Testis (tissue), 3 donors: ENCODE data around the gene UBE2V1. TPM values are rescaled to one million over a fixed set of nuclear protein-coding genes. Genes with fewer than 3 reads are reported as not detected.

Source experiments
- DNase-seq: peaks from one replicate; pipeline ENCODE4 v3.0.0-alpha.2; 2019
- H3K27ac ChIP-seq, 2 donors: fragments of 200-600 bp; sonication (generic); one replicate each; pipeline ENCODE4 v1.5.1; 2019
- H3K27me3 ChIP-seq: fragments of 200-600 bp; sonication (generic); one replicate; pipeline ENCODE4 v1.5.1; 2019
- H3K36me3 ChIP-seq: fragments of 200-600 bp; sonication (generic); one replicate; pipeline ENCODE4 v1.5.1; 2017; ENCODE audit warnings: low read depth; ENCODE audit errors: missing control alignments
- H3K4me1 ChIP-seq: fragments of 200-600 bp; sonication (generic); one replicate; pipeline ENCODE4 v1.5.1; 2019
- H3K4me3 ChIP-seq, 2 donors: fragments of 200-600 bp; sonication (generic); one replicate each; pipeline ENCODE4 v1.5.1; 2017 to 2019
- H3K9me3 ChIP-seq: fragments of 200-600 bp; sonication (generic); one replicate; pipeline ENCODE4 v1.5.1; 2017
- POLR2A ChIP-seq: fragments of 450-650 bp; IDR thresholded peaks from one replicate; pipeline ENCODE4 v1.6.1; 2017; ENCODE audit warnings: antibody characterized with exemption, mild to moderate bottlenecking, moderate library complexity
- WGBS, 2 donors: methylation state at CpG; one replicate each; pipeline ENCODE4 v1.1.5; 2018; 5-methylcytosine and 5-hydroxymethylcytosine counted together
- intact Hi-C: fragments of 100-400 bp; cut with DNase I; formaldehyde crosslinking; loops from one replicate; pipeline ENCODE4 v1.15.1; 2023; ENCODE audit warnings: low total_unique reads
- polyA plus RNA-seq: library from polyadenylated mRNA; stranded (reverse); fragments of 350-450 nt; fragmentation: Illumina TruSeq; extraction: RNeasy Lipid Tissue Mini Kit (QIAGEN cat#74804); gene quantifications from one replicate; pipeline ENCODE4 v1.2.3, GENCODE V29; 2014; ENCODE audit warnings: low read depth, low replicate concordance; ENCODE audit not compliant: insufficient read depth
- total RNA-seq, 2 donors: library from RNA; depleted of rRNA; stranded (reverse); fragments of >200 nt; gene quantifications; one replicate each; pipeline ENCODE4 v1.2.3, GENCODE V29; 2016
- TF ChIP-seq, protein P1 (sequence below), 3 experiments: fragments of 450-650 bp in 2 of 3; fragments of 200-600 bp in 1 of 3; sonication (generic) in 1 of 3; IDR thresholded peaks; one replicate each; pipeline ENCODE4 v1.5.1; 2016 to 2019; ENCODE audit warnings: antibody characterized with exemption in 3 of 3, mild to moderate bottlenecking in 2 of 3, moderate library complexity in 1 of 3

The UBE2V1 gene
- total and polyA plus RNA-seq, 3 donors from 2014 or later, result 78.1 to 121 (median 80.5) TPM

DNA sequence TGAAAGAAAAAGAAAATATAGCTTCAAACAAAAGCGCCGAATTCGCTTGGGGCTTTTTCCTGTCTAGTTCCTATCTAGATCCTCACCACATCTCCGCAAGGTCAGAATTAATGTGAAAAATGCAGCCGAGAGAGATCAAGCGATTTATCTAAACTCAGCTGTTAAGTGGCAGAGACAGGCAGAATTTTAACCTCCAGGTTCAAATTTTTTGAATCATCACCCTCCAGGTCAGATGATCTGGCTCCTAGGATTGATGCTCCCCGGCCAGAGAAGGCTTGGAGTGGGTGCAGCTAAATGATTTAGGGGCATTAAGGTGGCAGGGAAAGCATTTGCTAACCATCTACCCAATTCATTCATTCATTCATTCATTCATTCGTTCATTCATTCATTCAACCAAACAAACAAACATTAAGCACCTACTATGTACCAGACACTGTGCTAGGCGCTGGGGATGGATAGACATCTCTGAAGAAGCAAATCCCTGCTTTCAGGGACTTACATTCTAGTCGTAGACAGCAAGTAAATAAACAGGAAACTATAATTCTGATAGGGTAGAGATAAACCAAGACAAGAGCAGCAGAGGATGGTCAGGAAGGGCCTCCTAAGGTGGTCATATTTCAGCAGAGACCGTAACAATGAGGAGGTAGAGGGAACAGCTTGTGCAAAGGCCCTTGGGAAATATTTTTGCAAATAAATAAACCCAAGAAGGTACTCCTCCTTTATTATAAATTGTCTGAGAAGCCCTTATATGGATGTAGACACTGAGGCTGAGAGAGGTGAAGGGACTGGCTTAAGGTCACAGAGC, 672 bp upstream of the UBE2V1 start:
- Histone ChIP-seq H3K36me3 (no peaks in the 10 kb centered on the region), H3K27ac (peak overlapping the region; percentile 90 to 98), H3K9me3 (no peaks in the 10 kb centered on the region), H3K4me1 (peaks cover 21% of the 10 kb centered on the region), H3K4me3 (peak overlapping the region; percentile 98 to 100), H3K27me3 (no peaks in the 10 kb centered on the region)
- intact Hi-C loops, result no loop called here
- TF ChIP-seq, protein P1, sequence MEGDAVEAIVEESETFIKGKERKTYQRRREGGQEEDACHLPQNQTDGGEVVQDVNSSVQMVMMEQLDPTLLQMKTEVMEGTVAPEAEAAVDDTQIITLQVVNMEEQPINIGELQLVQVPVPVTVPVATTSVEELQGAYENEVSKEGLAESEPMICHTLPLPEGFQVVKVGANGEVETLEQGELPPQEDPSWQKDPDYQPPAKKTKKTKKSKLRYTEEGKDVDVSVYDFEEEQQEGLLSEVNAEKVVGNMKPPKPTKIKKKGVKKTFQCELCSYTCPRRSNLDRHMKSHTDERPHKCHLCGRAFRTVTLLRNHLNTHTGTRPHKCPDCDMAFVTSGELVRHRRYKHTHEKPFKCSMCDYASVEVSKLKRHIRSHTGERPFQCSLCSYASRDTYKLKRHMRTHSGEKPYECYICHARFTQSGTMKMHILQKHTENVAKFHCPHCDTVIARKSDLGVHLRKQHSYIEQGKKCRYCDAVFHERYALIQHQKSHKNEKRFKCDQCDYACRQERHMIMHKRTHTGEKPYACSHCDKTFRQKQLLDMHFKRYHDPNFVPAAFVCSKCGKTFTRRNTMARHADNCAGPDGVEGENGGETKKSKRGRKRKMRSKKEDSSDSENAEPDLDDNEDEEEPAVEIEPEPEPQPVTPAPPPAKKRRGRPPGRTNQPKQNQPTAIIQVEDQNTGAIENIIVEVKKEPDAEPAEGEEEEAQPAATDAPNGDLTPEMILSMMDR (IDR thresholded peaks at IDR 0.05), result no peak
- TF ChIP-seq POLR2A, result no peak
- DNase-seq, result no peak
- 11 to 14% methylated on average over 11 of the region's 11 CpGs for WGBS, 2 donors

DNA sequence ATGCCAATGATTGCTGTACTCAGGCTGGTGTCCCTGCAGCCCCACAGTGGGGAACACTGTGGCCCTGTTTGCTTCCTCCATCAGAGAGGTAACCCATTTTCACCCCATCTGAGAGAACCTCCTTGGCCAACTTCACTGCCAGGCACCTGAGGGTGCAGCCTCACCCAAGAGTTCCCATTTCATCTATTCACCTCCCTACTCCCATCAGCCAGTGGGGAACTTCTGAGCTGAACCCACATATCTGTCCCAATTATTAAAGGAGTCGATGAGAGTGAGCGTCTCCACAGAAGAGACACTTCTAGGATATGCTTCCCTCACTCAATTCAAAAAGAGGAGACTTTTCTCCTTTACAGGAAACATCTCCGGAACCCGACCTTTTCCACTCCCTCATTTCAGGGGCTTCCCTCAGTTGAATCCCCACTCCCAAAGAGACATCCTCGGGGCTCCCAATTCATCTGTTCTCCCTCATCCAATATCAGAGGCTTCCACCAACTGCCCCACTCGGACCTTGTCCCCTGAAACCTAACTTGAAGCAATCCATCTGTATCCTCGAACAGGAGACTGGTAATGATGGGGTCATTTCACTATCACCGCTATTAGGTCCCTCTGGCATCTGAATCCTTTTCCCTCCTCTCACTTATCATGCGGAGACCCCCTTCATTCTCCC, 988 bp downstream of the UBE2V1 start:
- Histone ChIP-seq H3K4me3 (peak overlapping the region; percentile 98 to 100), H3K9me3 (no peaks in the 10 kb centered on the region), H3K27ac (peak overlapping the region; percentile 90 to 98), H3K4me1 (peaks cover 31% of the 10 kb centered on the region), H3K36me3 (no peaks in the 10 kb centered on the region), H3K27me3 (no peaks in the 10 kb centered on the region)
- 7 to 8% methylated on average over 9 of the region's 9 CpGs for WGBS, 2 donors
- no peak for TF ChIP-seq POLR2A
- TF ChIP-seq, protein P1 (IDR thresholded peaks at IDR 0.05), result no peak
- intact Hi-C loops, result no loop called here
- DNase-seq, result no peak

DNA sequence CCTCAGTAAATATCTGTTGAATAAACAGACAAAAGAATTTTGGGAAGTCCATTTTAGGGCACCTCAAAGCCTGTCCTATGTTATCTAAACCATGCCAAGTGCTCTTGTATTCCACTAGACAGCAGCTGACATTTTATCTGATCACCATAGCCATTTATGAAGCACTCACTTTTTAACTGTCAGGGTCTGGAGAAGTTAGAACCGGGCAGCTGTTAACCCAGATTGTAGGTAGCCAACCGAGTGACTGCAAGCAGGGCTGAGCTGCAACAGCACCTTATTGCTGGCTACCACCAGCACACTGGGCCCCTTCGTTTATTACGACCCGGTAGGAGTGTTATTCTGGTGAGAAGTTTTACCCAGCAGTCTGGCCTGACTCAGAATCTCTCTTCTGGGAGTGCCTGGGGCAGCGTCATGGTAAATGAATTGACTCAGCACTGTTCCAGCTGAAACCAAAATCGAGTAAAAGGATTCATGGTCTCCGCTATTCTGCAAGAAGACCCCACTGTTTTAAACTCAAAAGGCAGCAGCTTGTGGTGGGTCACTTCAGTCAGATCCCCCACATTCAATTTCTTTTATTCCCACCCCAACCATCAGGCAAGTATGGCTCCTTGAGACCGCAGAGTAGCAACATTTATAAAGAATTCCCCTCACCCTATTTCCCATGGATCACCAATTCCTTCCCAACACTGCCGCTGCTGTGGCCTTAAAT, 1.7 kb downstream of the UBE2V1 start:
- intact Hi-C loops, result no loop called here
- H3K27ac ChIP-seq, result no peak overlapping the region

DNA sequence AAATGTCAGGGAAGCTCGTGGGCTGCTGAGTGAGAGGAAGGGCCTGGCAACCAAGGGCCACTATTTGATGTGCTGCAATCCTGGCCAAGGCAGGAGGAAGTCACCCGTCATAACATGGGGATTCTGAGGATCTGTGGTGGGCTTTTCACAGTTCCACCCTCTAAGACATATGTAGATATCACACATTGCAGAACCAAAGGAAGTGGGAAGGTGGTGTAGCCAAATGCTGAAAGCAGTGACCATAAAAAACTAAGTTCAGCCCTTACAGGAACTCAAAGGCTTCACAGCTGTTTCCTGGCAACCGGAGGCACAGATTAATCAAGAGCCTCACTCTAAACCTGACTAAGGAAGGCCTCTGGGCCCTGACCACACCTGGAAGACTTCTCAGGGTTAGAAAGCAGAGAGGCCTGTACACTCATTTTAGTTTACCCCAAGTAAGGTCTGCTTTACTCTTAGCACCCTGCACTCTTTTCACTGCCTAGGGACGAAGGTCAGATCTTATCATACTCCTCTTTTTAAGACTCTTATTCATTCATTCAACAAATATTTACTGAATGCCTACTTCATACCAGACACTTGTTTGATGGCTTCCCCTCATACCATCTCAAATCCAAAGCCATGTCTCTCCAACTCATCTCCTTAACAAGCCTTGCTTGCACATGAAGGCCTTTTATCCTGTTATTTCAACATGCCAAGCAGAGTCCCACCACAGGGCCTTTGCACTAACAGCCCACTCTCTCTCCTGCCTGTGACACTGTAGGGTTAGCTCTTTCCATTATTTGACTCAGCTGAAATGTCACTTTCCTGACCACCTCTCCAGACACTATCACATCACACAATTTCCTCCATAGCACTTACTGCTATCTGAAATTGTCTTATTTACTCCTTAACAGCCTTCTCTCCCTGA, 2.6 kb downstream of the UBE2V1 start:
- no peak for DNase-seq
- no peak overlapping the region for H3K27ac ChIP-seq
- WGBS, 2 donors, result 63 to 70% methylated on average over 4 of the region's 4 CpGs
- H3K4me1 ChIP-seq, result peaks cover 31% of the 10 kb centered on the region
- intact Hi-C loops, result no loop called here
- H3K4me3 ChIP-seq, result no peak overlapping the region
- H3K36me3 ChIP-seq, result no peaks in the 10 kb centered on the region
- no peaks in the 10 kb centered on the region for H3K9me3 ChIP-seq
- no peak for TF ChIP-seq POLR2A
- TF ChIP-seq, protein P1 (IDR thresholded peaks at IDR 0.05), result no peak
- H3K27me3 ChIP-seq, result no peaks in the 10 kb centered on the region

More for the DNA sequence above, 1.7 kb downstream of the UBE2V1 start:
- H3K4me1 ChIP-seq, result peaks cover 31% of the 10 kb centered on the region
- H3K36me3 ChIP-seq, result no peaks in the 10 kb centered on the region
- WGBS, 2 donors, result 45 to 50% methylated on average over 10 of the region's 10 CpGs
- no peaks in the 10 kb centered on the region for H3K27me3 ChIP-seq
- no peak for DNase-seq
- H3K9me3 ChIP-seq, result no peaks in the 10 kb centered on the region
- H3K4me3 ChIP-seq, result no peak overlapping the region
- no peak for TF ChIP-seq POLR2A
- TF ChIP-seq, protein P1 (IDR thresholded peaks at IDR 0.05), result no peak
